Neural progenitor cell (in vitro differentiated cells): Measurements from ENCODE around the gene SARDH.

Experiments used
- CTCF ChIP-seq: fragments of 200-600 bp; sonication (generic); IDR thresholded peaks from 2 replicates; pipeline ENCODE4 v1.5.1; 2017; ENCODE audit warnings: antibody characterized with exemption, mild to moderate bottlenecking
- EZH2 ChIP-seq: fragments of 200-600 bp; sonication (generic); IDR thresholded peaks from 2 replicates; pipeline ENCODE4 v1.6.1; 2017; ENCODE audit warnings: antibody characterized with exemption, mild to moderate bottlenecking, moderate library complexity

DNA sequence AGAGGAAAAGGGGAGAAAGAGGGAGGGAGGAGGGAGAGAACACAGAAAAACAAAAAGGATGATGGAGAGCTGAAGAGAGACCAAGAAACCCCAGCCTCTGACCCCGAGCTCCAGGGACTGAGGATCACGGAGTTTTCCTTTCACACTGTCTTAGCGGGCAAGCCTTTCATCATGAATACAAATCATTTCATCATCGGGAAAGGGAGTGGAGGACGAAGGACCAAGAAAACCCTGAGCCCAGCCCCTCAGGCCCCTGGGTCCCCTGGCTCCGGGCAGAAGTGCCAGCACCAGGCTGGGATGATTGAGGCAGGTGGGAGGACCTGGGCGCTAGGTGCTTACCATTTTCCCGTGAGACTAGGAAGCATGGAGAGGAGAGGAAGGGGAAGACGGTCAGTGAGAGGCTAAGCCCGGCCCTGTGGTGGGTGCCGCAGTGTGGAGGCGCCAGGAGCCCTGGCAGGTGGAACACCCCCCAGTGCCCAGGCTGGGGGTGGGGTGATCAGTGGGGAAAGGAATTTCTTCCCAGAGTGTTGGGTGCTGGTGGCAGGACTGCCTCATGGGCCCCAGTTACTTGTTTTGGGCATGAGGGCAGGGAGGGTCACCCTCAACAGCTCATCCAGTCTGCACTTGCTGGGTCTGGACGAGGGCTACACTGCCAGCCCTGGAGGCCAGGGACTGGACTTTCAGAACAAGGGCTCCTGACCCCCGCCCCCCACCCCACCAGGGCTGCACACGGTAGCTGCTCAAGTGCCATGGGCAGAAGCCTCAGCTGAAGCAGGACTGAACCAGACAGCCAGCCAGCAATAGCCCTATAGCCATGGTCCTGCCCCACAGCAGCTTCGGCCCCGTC lies 49.0 kb upstream of the SARDH start:
- no peak for TF ChIP-seq CTCF
- no peak for TF ChIP-seq EZH2
